ENCODE measurements around the gene LRRC4B.

DNA sequence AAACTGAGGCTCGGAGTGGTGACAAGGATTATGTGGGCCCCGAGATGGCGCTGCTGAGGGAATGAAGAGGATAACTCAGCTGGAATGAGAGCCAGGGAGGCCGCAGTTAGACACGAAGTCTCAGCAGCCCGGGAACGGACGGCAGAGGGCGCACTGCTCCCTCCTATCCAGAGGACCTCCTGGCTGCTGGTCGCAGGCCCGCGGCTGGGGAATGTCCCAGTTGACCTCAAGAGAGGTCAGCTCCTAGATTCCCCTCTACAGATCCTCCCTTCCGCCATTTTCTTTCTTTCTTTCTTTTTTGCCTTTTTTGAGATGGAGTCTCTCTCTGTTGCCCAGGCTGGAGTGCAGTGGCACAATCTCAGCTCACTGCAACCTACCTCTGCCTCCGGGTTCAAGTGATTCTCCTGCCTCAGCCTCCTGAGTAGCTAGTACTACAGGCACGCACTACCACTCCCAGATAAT lies 30.4 kb downstream of the LRRC4B start:
- TF ChIP-seq, protein P1, sequence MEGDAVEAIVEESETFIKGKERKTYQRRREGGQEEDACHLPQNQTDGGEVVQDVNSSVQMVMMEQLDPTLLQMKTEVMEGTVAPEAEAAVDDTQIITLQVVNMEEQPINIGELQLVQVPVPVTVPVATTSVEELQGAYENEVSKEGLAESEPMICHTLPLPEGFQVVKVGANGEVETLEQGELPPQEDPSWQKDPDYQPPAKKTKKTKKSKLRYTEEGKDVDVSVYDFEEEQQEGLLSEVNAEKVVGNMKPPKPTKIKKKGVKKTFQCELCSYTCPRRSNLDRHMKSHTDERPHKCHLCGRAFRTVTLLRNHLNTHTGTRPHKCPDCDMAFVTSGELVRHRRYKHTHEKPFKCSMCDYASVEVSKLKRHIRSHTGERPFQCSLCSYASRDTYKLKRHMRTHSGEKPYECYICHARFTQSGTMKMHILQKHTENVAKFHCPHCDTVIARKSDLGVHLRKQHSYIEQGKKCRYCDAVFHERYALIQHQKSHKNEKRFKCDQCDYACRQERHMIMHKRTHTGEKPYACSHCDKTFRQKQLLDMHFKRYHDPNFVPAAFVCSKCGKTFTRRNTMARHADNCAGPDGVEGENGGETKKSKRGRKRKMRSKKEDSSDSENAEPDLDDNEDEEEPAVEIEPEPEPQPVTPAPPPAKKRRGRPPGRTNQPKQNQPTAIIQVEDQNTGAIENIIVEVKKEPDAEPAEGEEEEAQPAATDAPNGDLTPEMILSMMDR (IDR thresholded peaks at IDR 0.05) = peak in 1 of 2 donors; percentile 68
- no peak for TF ChIP-seq POLR2A (IDR thresholded peaks at IDR 0.05)
